Activated naive CD8-positive, alpha-beta T cell treated with anti-CD3 and anti-CD28 coated beads for 36 hours (primary cell): ENCODE measurements around the gene NEK10. TPM values are rescaled to one million over a fixed set of nuclear protein-coding genes. Genes with fewer than 3 reads are reported as not detected.
"Not testable (repeated sequence)": the region's sequence is repeated elsewhere in the genome, so short reads cannot be mapped to it uniquely, and the experiment has no call there.

Source experiments
- DNase-seq: peaks from one replicate; pipeline ENCODE4 v3.0.0; 2021
- H3K27ac Mint-ChIP-seq: one replicate; pipeline ENCODE4 v1.8.0; 2022; ENCODE audit warnings: mild to moderate bottlenecking, moderate library complexity, mixed read lengths
- H3K27me3 Mint-ChIP-seq: one replicate; pipeline ENCODE4 v1.8.0; 2022; ENCODE audit warnings: mild to moderate bottlenecking, mixed read lengths
- H3K36me3 Mint-ChIP-seq: one replicate; pipeline ENCODE4 v1.8.0; 2021; ENCODE audit warnings: mild to moderate bottlenecking, mixed read lengths
- H3K4me1 Mint-ChIP-seq: one replicate; pipeline ENCODE4 v1.8.0; 2021; ENCODE audit warnings: mixed read lengths
- H3K4me3 Mint-ChIP-seq: one replicate; pipeline ENCODE4 v1.8.0; 2022; ENCODE audit warnings: mild to moderate bottlenecking, moderate library complexity, mixed read lengths
- H3K9me3 Mint-ChIP-seq: one replicate; pipeline ENCODE4 v1.8.0; 2022; ENCODE audit warnings: mixed read lengths
- total RNA-seq, 2 experiments: library from RNA; stranded (reverse); gene quantifications; one replicate each; pipeline ENCODE4 v1.2.3, GENCODE V29; 2021

NEK10 gene
- total RNA-seq = under 1 TPM; 0.41 to 0.80 TPM

GRCh38 chr3:27368831-27369607, at the start of gene NEK10:
Gene NEK10 (minus strand): TSS chr3:27369383. CDS start chr3:27352882, 16,501 bp downstream.
- no peaks in the 10 kb centered on the region for H3K9me3 Mint-ChIP-seq
- peaks cover 3% of the 10 kb centered on the region for H3K36me3 Mint-ChIP-seq
- no peaks in the 10 kb centered on the region for H3K27me3 Mint-ChIP-seq
- peak within 1 kb of the TSS; percentile 79 for H3K27ac Mint-ChIP-seq
- H3K4me1 Mint-ChIP-seq = peaks cover 12% of the 10 kb centered on the region
- peak; percentile 90 for DNase-seq
- peak within 1 kb of the TSS; percentile 94 for H3K4me3 Mint-ChIP-seq

- Mint-ChIP-seq H3K27ac (no peak overlapping the region), H3K4me1 (peaks cover 3% of the 10 kb centered on the region), H3K4me3 (no peak overlapping the region), H3K36me3 (peaks cover 32% of the 10 kb centered on the region), H3K27me3 (no peaks in the 10 kb centered on the region), H3K9me3 (no peaks in the 10 kb centered on the region)
- DNase-seq = no peak
Measured at GRCh38 chr3:27415202-27415601, 46.0 kb upstream of the NEK10 start.

- Mint-ChIP-seq H3K4me1 (peaks cover 4% of the 10 kb centered on the region), H3K27ac (no peak overlapping the region), H3K4me3 (no peak overlapping the region), H3K27me3 (no peaks in the 10 kb centered on the region), H3K9me3 (no peaks in the 10 kb centered on the region), H3K36me3 (peaks cover 15% of the 10 kb centered on the region)
- no peak for DNase-seq
Measured at GRCh38 chr3:27392950-27393679, 23.9 kb upstream of the NEK10 start.

- not testable (repeated sequence) for H3K27ac Mint-ChIP-seq, H3K4me1 Mint-ChIP-seq, DNase-seq, H3K27me3 Mint-ChIP-seq, H3K4me3 Mint-ChIP-seq, H3K9me3 Mint-ChIP-seq
- peaks cover 15% of the 10 kb centered on the region for H3K36me3 Mint-ChIP-seq
Measured at GRCh38 chr3:27392414-27392813, 23.2 kb upstream of the NEK10 start.

- Mint-ChIP-seq H3K9me3 (no peaks in the 10 kb centered on the region), H3K27ac (no peak overlapping the region), H3K4me1 (peaks cover 4% of the 10 kb centered on the region), H3K36me3 (peaks cover 12% of the 10 kb centered on the region), H3K4me3 (no peak overlapping the region), H3K27me3 (no peaks in the 10 kb centered on the region)
- no peak for DNase-seq
Measured at GRCh38 chr3:27391796-27392195, 22.6 kb upstream of the NEK10 start.

GRCh38 chr3:27387625-27388024, 18.4 kb upstream of the NEK10 start:
- Mint-ChIP-seq H3K27ac (no peak overlapping the region), H3K4me3 (no peak overlapping the region), H3K9me3 (no peaks in the 10 kb centered on the region), H3K4me1 (no peaks in the 10 kb centered on the region), H3K36me3 (peaks cover 17% of the 10 kb centered on the region), H3K27me3 (no peaks in the 10 kb centered on the region)
- no peak for DNase-seq

- Mint-ChIP-seq H3K36me3 (peaks cover 16% of the 10 kb centered on the region), H3K9me3 (no peaks in the 10 kb centered on the region), H3K27ac (no peak overlapping the region), H3K4me3 (no peak overlapping the region), H3K4me1 (no peaks in the 10 kb centered on the region), H3K27me3 (no peaks in the 10 kb centered on the region)
- DNase-seq = no peak
Measured at GRCh38 chr3:27385504-27385903, 16.3 kb upstream of the NEK10 start.

- Mint-ChIP-seq H3K27me3 (no peaks in the 10 kb centered on the region), H3K9me3 (no peaks in the 10 kb centered on the region), H3K4me1 (no peaks in the 10 kb centered on the region), H3K4me3 (no peak overlapping the region), H3K27ac (no peak overlapping the region), H3K36me3 (peaks cover 16% of the 10 kb centered on the region)
- no peak for DNase-seq
Measured at GRCh38 chr3:27384191-27384590, 15.0 kb upstream of the NEK10 start.

- H3K36me3 Mint-ChIP-seq = peaks cover 16% of the 10 kb centered on the region
- H3K27me3 Mint-ChIP-seq = no peaks in the 10 kb centered on the region
- H3K4me3 Mint-ChIP-seq = no peak overlapping the region
- no peaks in the 10 kb centered on the region for H3K9me3 Mint-ChIP-seq
- H3K27ac Mint-ChIP-seq = no peak overlapping the region
- DNase-seq = no peak
- H3K4me1 Mint-ChIP-seq = no peaks in the 10 kb centered on the region
Measured at GRCh38 chr3:27380433-27381357, 11.5 kb upstream of the NEK10 start.

GRCh38 chr3:27378331-27378730, 9.1 kb upstream of the NEK10 start:
- peaks cover 7% of the 10 kb centered on the region for H3K36me3 Mint-ChIP-seq
- no peak for DNase-seq
- no peaks in the 10 kb centered on the region for H3K27me3 Mint-ChIP-seq
- H3K9me3 Mint-ChIP-seq = no peaks in the 10 kb centered on the region
- H3K4me1 Mint-ChIP-seq = no peaks in the 10 kb centered on the region
- no peak overlapping the region for H3K4me3 Mint-ChIP-seq
- no peak overlapping the region for H3K27ac Mint-ChIP-seq

- no peak overlapping the region for H3K4me3 Mint-ChIP-seq
- no peak for DNase-seq
- H3K4me1 Mint-ChIP-seq = no peaks in the 10 kb centered on the region
- H3K27ac Mint-ChIP-seq = no peak overlapping the region
- no peaks in the 10 kb centered on the region for H3K9me3 Mint-ChIP-seq
- peaks cover 7% of the 10 kb centered on the region for H3K36me3 Mint-ChIP-seq
- H3K27me3 Mint-ChIP-seq = no peaks in the 10 kb centered on the region
Measured at GRCh38 chr3:27376109-27376772, 7.1 kb upstream of the NEK10 start.

- Mint-ChIP-seq H3K9me3 (no peaks in the 10 kb centered on the region), H3K4me3 (no peak overlapping the region), H3K27me3 (no peaks in the 10 kb centered on the region), H3K36me3 (peaks cover 3% of the 10 kb centered on the region), H3K4me1 (peaks cover 12% of the 10 kb centered on the region), H3K27ac (no peak overlapping the region)
- DNase-seq = no peak
Measured at GRCh38 chr3:27366062-27366591, 3.1 kb downstream of the NEK10 start.

- H3K27ac Mint-ChIP-seq = no peak overlapping the region
- H3K36me3 Mint-ChIP-seq = no peaks in the 10 kb centered on the region
- DNase-seq = no peak
- no peak overlapping the region for H3K4me3 Mint-ChIP-seq
- peaks cover 17% of the 10 kb centered on the region for H3K4me1 Mint-ChIP-seq
- H3K9me3 Mint-ChIP-seq = no peaks in the 10 kb centered on the region
- H3K27me3 Mint-ChIP-seq = no peaks in the 10 kb centered on the region
Measured at GRCh38 chr3:27360113-27361078, 8.8 kb downstream of the NEK10 start.
